ENCODE measurements around the gene FRMD4A. TPM values are rescaled to one million over a fixed set of nuclear protein-coding genes. Genes with fewer than 3 reads are reported as not detected.

Gene FRMD4A
- total RNA-seq, 4 donors from 2014 or later: 5.6 to 34.1 (median 19.4) TPM

GRCh38 chr10:13862546-13863233 is 468.0 kb downstream of the FRMD4A start:
- no peak overlapping the region for H3K4me3 ChIP-seq
- H3K27me3 ChIP-seq: no peaks in the 10 kb centered on the region
- H3K9me3 ChIP-seq: no peaks in the 10 kb centered on the region
- TF ChIP-seq, protein P1, sequence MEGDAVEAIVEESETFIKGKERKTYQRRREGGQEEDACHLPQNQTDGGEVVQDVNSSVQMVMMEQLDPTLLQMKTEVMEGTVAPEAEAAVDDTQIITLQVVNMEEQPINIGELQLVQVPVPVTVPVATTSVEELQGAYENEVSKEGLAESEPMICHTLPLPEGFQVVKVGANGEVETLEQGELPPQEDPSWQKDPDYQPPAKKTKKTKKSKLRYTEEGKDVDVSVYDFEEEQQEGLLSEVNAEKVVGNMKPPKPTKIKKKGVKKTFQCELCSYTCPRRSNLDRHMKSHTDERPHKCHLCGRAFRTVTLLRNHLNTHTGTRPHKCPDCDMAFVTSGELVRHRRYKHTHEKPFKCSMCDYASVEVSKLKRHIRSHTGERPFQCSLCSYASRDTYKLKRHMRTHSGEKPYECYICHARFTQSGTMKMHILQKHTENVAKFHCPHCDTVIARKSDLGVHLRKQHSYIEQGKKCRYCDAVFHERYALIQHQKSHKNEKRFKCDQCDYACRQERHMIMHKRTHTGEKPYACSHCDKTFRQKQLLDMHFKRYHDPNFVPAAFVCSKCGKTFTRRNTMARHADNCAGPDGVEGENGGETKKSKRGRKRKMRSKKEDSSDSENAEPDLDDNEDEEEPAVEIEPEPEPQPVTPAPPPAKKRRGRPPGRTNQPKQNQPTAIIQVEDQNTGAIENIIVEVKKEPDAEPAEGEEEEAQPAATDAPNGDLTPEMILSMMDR (IDR thresholded peaks at IDR 0.05): no peak
- no peak for TF ChIP-seq POLR2A (IDR thresholded peaks at IDR 0.05)
- H3K4me1 ChIP-seq: no peaks in the 10 kb centered on the region
- intact Hi-C loops (cut with DNase I; ENCODE audit: low total_unique reads): no loop called here
- H3K27ac ChIP-seq: no peak overlapping the region
- no peaks in the 10 kb centered on the region for H3K36me3 ChIP-seq
- DNase-seq: no peak

- intact Hi-C loops (cut with DNase I; ENCODE audit: low total_unique reads): no loop called here
- Histone ChIP-seq H3K27ac (no peak overlapping the region), H3K4me1 (no peaks in the 10 kb centered on the region), H3K36me3 (no peaks in the 10 kb centered on the region), H3K9me3 (no peaks in the 10 kb centered on the region), H3K27me3 (no peaks in the 10 kb centered on the region), H3K4me3 (no peak overlapping the region)
- TF ChIP-seq POLR2A (IDR thresholded peaks at IDR 0.05): no peak
- TF ChIP-seq, protein P1 (IDR thresholded peaks at IDR 0.05): no peak
- no peak for DNase-seq
These were observed 469.8 kb downstream of the FRMD4A start for GRCh38 chr10:13860886-13861285.

DNA sequence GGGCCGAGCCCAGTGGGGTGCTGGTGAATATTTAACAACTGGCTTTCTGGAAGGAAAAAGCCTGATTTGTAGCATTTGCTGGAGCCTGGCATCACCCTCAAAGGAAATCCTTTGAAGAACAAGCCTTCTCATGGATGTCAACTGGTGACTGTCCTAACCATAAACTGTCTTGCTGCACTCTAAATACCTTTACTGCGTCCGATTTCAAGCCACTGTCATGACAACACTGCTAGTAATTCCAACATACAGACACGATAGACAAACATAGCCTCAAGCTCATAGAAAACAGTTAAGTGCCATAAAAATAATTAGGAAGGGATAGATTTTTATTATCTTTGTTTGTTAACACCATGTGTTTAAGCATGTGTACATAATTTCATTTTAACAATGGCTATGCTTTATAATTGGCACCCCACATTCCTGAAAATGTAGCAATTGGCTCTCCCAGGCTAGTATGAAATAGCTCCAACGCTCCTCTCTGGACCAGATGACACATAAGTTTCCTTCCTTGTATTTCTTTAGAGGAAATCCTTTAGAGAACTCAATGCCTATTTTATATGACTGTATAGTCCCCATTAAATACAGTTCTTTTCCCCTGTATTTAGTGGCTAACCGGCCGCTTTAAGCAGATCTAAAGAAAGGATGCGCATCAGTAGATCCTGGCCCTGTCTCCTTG is 470.6 kb downstream of the FRMD4A start:
- no peak overlapping the region for H3K4me3 ChIP-seq
- intact Hi-C loops (cut with DNase I; ENCODE audit: low total_unique reads): no loop called here
- no peaks in the 10 kb centered on the region for H3K9me3 ChIP-seq
- no peaks in the 10 kb centered on the region for H3K4me1 ChIP-seq
- TF ChIP-seq, protein P1 (IDR thresholded peaks at IDR 0.05): no peak
- no peak for TF ChIP-seq POLR2A (IDR thresholded peaks at IDR 0.05)
- DNase-seq: no peak
- no peak overlapping the region for H3K27ac ChIP-seq
- H3K27me3 ChIP-seq: no peaks in the 10 kb centered on the region
- no peaks in the 10 kb centered on the region for H3K36me3 ChIP-seq

DNA sequence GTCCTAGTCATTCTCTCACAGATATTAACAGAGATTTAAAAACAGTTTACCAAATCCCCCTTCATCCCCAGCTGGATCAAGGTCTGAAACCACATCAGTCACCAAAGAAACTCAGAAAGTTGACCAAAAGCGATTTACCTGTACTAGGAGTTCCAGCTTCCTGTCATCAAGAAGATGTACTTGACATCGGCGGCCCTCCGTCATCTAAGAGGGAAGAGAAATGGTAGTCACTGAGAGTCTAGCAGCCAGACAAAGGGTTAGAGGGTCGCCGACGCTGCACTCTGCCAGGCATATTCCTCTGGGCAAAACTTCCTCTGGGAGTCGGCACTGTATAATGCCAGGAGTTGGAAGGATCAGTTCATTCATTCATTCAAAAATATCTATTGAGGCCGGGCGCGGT is 472.0 kb downstream of the FRMD4A start:
- Histone ChIP-seq H3K4me3 (no peak overlapping the region), H3K27me3 (no peaks in the 10 kb centered on the region), H3K9me3 (no peaks in the 10 kb centered on the region), H3K36me3 (no peaks in the 10 kb centered on the region), H3K4me1 (no peaks in the 10 kb centered on the region), H3K27ac (no peak overlapping the region)
- no peak for TF ChIP-seq POLR2A (IDR thresholded peaks at IDR 0.05)
- TF ChIP-seq, protein P1 (IDR thresholded peaks at IDR 0.05): no peak
- DNase-seq: no peak
- intact Hi-C loops (cut with DNase I; ENCODE audit: low total_unique reads): no loop called here

DNA sequence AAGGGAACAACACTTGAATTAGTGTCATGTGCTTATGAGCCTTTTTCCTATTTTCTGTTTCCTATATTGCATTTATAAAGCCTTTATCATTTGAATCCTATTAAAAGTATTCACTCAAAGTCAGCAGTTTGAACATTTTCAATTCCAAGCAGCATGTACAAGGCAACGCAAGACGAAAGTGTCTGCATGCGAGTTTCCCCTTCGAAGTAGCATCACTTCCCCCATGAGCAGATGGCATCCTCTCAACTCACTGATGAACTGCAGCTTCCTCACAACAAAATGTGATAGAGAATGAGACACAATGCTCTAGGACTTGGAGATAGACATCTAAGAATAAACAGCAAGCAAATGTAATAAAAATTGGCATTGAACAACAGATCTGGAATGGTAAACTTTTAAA is 473.3 kb downstream of the FRMD4A start:
- Histone ChIP-seq H3K27me3 (no peaks in the 10 kb centered on the region), H3K9me3 (no peaks in the 10 kb centered on the region), H3K36me3 (no peaks in the 10 kb centered on the region), H3K27ac (no peak overlapping the region), H3K4me1 (no peaks in the 10 kb centered on the region), H3K4me3 (no peak overlapping the region)
- intact Hi-C loops (cut with DNase I; ENCODE audit: low total_unique reads): no loop called here
- no peak for TF ChIP-seq POLR2A (IDR thresholded peaks at IDR 0.05)
- TF ChIP-seq, protein P1 (IDR thresholded peaks at IDR 0.05): no peak
- no peak for DNase-seq

All from uterus (tissue), 4 donors.